SK-N-SH treated with all-trans-retinoic acid at 6 μM for 48 hours (cell line): ENCODE measurements around the gene NDRG2.

ENCODE experiments used
- ATAC-seq: fragments of 200-7000 bp; cut with Tn5 transposase; 3 replicates; pipeline ENCODE4 v1.9.1; 2020; ENCODE audit warnings: mild to moderate bottlenecking, moderate library complexity
- ARNTL ChIP-seq: fragments of 450-650 bp; formaldehyde crosslinking; IDR thresholded peaks from 2 replicates; pipeline ENCODE4 v1.5.0; 2020; ENCODE audit warnings: low read depth, mild to moderate bottlenecking, moderate library complexity, borderline replicate concordance
- CSDC2 ChIP-seq: fragments of 250-450 bp; sonication (Bioruptor Pico); IDR thresholded peaks from 2 replicates; pipeline ENCODE4 v1.5.0; 2020; ENCODE audit warnings: mild to moderate bottlenecking, moderate library complexity
- ESRRG ChIP-seq: fragments of 250-450 bp; sonication (Bioruptor Pico); IDR thresholded peaks from 2 replicates; pipeline ENCODE4 v1.6.1; 2021; ENCODE audit warnings: mild to moderate bottlenecking
- ISL1 ChIP-seq: fragments of 250-450 bp; sonication (Bioruptor Pico); IDR thresholded peaks from 2 replicates; pipeline ENCODE4 v2.1.2; 2022; ENCODE audit warnings: mild to moderate bottlenecking, moderate library complexity
- PPARA ChIP-seq: fragments of 250-450 bp; sonication (Bioruptor Pico); IDR thresholded peaks from 2 replicates; pipeline ENCODE4 v1.5.0; 2020; ENCODE audit warnings: mild to moderate bottlenecking, borderline replicate concordance
- RARB ChIP-seq: fragments of 250-450 bp; sonication (Bioruptor Pico); IDR thresholded peaks from 2 replicates; pipeline ENCODE4 v1.8.0; 2021; ENCODE audit warnings: mild to moderate bottlenecking, moderate library complexity
- SNAI2 ChIP-seq: fragments of 250-450 bp; sonication (Bioruptor Pico); IDR thresholded peaks from 2 replicates; pipeline ENCODE4 v1.5.0; 2020; ENCODE audit warnings: mild to moderate bottlenecking, moderate library complexity
- TOX ChIP-seq: fragments of 250-450 bp; sonication (Bioruptor Pico); IDR thresholded peaks from 2 replicates; pipeline ENCODE4 v1.8.0; 2021; ENCODE audit warnings: mild to moderate bottlenecking, moderate library complexity, borderline replicate concordance
- ZC3H10 ChIP-seq: fragments of 250-450 bp; sonication (Bioruptor Pico); IDR thresholded peaks from 2 replicates; pipeline ENCODE4 v1.5.1; 2021; ENCODE audit warnings: mild to moderate bottlenecking, moderate library complexity
- ZFP3 ChIP-seq: fragments of 250-450 bp; sonication (Bioruptor Pico); IDR thresholded peaks from 2 replicates; pipeline ENCODE4 v1.5.0; 2020; ENCODE audit warnings: mild to moderate bottlenecking, moderate library complexity
- ZFP30 ChIP-seq: fragments of 450-650 bp; formaldehyde crosslinking; IDR thresholded peaks from 2 replicates; pipeline ENCODE4 v1.5.0; 2022; ENCODE audit warnings: mild to moderate bottlenecking, moderate library complexity
- ZNF565 ChIP-seq: fragments of 450-650 bp; formaldehyde crosslinking; conservative IDR thresholded peaks from 2 replicates; pipeline ENCODE4 v1.5.0; 2020; ENCODE audit warnings: low read depth, mild to moderate bottlenecking, moderate library complexity
- ZNF70 ChIP-seq: fragments of 450-650 bp; formaldehyde crosslinking; IDR thresholded peaks from 2 replicates; pipeline ENCODE4 v1.5.0; 2020; ENCODE audit warnings: mild to moderate bottlenecking, moderate library complexity
- ZNF8 ChIP-seq: fragments of 450-650 bp; formaldehyde crosslinking; IDR thresholded peaks from 2 replicates; pipeline ENCODE4 v1.5.0; 2020; ENCODE audit warnings: mild to moderate bottlenecking, moderate library complexity
- TF ChIP-seq, protein P1 (sequence below): fragments of 250-450 bp; sonication (Bioruptor Pico); IDR thresholded peaks from 2 replicates; pipeline ENCODE4 v1.8.0; 2020; ENCODE audit warnings: mild to moderate bottlenecking, moderate library complexity, borderline replicate concordance
- TF ChIP-seq, protein P2 (sequence below): fragments of 250-450 bp; sonication (Bioruptor Pico); IDR thresholded peaks from 2 replicates; pipeline ENCODE4 v1.8.0; 2021; ENCODE audit warnings: low read depth, mild to moderate bottlenecking, moderate library complexity, borderline replicate concordance
- TF ChIP-seq, protein P3 (sequence below): fragments of 250-450 bp; sonication (Bioruptor Pico); IDR thresholded peaks from 2 replicates; pipeline ENCODE4 v1.5.1; 2021; ENCODE audit warnings: mild to moderate bottlenecking, moderate library complexity
- TF ChIP-seq, protein P4 (sequence below): fragments of 250-450 bp; sonication (Bioruptor Pico); IDR thresholded peaks from 2 replicates; pipeline ENCODE4 v1.5.1; 2020; ENCODE audit warnings: low read depth, mild to moderate bottlenecking, moderate library complexity
- TF ChIP-seq, protein P5 (sequence below): fragments of 250-450 bp; sonication (Bioruptor Pico); IDR thresholded peaks from 2 replicates; pipeline ENCODE4 v1.5.0; 2020; ENCODE audit warnings: mild to moderate bottlenecking, moderate library complexity

NDRG2 gene

DNA sequence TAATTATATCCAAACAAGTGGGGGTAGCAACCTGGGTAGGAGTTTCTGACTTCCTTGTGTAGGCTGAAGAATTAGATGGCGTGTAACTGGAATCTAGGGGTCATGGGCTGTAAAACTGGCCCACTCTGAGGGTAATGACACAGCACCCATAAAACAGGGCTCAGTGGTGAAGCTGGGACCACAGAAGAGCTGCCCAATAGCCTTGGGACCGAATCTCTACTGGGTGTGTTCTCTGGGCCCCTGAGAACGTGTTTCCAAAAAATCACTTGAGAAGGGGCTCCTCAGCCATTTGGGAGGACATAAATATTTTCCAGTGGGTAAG, 36.4 kb upstream of the NDRG2 start (continued):
- TF ChIP-seq, protein P1, sequence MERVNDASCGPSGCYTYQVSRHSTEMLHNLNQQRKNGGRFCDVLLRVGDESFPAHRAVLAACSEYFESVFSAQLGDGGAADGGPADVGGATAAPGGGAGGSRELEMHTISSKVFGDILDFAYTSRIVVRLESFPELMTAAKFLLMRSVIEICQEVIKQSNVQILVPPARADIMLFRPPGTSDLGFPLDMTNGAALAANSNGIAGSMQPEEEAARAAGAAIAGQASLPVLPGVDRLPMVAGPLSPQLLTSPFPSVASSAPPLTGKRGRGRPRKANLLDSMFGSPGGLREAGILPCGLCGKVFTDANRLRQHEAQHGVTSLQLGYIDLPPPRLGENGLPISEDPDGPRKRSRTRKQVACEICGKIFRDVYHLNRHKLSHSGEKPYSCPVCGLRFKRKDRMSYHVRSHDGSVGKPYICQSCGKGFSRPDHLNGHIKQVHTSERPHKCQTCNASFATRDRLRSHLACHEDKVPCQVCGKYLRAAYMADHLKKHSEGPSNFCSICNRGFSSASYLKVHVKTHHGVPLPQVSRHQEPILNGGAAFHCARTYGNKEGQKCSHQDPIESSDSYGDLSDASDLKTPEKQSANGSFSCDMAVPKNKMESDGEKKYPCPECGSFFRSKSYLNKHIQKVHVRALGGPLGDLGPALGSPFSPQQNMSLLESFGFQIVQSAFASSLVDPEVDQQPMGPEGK (CRISPR knock-in tag): no peak
- TF ChIP-seq ZFP30 (CRISPR knock-in tag): no peak

DNA sequence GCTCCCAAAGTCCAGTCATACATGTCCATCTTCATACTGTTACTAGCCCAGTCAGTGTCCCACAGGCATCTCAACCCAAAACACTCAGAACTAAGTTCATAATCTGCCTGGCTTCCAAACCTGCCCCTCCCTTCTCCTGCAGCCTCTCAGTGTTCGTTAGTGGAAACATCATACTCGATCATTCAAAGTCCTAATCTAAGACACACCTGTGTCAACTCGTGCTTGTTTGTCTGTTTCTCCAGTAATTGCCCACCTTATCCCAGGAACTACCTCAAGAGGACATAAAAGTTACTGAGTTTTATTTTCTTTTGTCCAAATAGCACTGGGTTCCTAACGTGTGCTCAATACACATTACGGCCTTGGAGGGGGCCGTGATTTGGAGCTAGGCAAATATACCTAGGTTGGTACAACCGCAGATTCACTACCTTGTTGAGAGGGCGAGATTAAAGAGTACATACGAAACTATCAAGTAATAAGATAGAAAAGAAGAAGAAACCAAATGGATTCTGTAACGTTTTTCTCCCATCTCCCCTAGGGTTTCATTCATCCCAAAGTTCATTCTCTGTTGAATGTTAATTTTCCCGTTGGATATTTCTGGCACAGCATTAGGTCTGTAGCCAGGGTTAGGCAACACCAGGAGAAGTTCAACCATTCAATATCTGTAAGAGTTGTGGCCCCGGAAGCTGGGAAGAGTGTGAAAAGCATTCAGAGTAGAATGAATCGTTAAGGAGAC, 35.9 kb upstream of the NDRG2 start:
- no peak for TF ChIP-seq SNAI2 (CRISPR knock-in tag)
- no peak for TF ChIP-seq RARB (CRISPR knock-in tag)
- TF ChIP-seq TOX (CRISPR knock-in tag): no peak
- no peak for TF ChIP-seq PPARA
- TF ChIP-seq, protein P1 (CRISPR knock-in tag): no peak
- TF ChIP-seq ZC3H10 (CRISPR knock-in tag): no peak
- TF ChIP-seq ZFP3 (CRISPR knock-in tag): no peak
- TF ChIP-seq, protein P2, sequence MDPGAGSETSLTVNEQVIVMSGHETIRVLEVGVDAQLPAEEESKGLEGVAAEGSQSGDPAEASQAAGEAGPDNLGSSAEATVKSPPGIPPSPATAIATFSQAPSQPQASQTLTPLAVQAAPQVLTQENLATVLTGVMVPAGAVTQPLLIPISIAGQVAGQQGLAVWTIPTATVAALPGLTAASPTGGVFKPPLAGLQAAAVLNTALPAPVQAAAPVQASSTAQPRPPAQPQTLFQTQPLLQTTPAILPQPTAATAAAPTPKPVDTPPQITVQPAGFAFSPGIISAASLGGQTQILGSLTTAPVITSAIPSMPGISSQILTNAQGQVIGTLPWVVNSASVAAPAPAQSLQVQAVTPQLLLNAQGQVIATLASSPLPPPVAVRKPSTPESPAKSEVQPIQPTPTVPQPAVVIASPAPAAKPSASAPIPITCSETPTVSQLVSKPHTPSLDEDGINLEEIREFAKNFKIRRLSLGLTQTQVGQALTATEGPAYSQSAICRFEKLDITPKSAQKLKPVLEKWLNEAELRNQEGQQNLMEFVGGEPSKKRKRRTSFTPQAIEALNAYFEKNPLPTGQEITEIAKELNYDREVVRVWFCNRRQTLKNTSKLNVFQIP (CRISPR knock-in tag): no peak
- no peak for TF ChIP-seq CSDC2
- TF ChIP-seq ESRRG (CRISPR knock-in tag): no peak
- TF ChIP-seq ISL1 (CRISPR knock-in tag): no peak
- no peak for TF ChIP-seq ZNF565 (CRISPR knock-in tag)
- no peak for TF ChIP-seq ZNF8 (CRISPR knock-in tag)
- TF ChIP-seq, protein P3, sequence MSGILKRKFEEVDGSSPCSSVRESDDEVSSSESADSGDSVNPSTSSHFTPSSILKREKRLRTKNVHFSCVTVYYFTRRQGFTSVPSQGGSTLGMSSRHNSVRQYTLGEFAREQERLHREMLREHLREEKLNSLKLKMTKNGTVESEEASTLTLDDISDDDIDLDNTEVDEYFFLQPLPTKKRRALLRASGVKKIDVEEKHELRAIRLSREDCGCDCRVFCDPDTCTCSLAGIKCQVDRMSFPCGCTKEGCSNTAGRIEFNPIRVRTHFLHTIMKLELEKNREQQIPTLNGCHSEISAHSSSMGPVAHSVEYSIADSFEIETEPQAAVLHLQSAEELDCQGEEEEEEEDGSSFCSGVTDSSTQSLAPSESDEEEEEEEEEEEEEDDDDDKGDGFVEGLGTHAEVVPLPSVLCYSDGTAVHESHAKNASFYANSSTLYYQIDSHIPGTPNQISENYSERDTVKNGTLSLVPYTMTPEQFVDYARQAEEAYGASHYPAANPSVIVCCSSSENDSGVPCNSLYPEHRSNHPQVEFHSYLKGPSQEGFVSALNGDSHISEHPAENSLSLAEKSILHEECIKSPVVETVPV (CRISPR knock-in tag): no peak
- no peak for TF ChIP-seq ZFP30 (CRISPR knock-in tag)
- no peak for ATAC-seq

DNA sequence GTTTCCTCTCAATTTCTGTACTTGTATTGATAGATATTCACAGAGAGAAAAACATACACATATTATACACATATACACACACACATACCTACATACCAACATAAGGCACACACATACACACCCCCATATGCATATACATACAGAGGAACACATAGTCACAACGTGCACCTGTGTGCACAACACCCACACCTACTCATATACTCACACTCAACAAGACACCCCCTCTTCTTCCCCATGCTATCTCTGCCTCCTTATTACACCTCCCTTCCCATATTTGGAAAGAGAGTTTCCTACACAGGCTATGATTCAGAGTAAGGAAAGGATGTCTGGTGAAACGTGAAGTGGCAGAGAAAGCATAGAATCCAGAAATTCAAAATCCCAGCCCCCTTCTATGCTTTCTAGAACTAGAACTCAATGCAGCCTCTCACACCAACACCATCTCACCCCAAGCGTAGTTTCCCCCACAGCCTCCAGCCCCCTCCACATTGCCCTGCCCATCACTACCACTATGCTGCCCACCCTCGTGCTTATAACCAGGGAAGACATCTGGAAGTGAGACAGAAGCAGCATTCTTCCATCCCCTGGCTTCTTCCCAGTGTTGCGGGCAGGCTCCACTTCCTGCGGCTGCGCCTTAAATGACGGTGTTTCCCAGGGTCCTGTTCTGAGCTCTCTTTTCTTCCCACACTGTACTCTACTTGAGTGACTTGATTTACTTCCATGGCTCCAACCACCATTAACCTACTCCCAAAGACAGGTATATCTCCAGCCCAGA, 35.2 kb upstream of the NDRG2 start:
- no peak for ATAC-seq
- no peak for TF ChIP-seq ZNF70 (CRISPR knock-in tag)

DNA sequence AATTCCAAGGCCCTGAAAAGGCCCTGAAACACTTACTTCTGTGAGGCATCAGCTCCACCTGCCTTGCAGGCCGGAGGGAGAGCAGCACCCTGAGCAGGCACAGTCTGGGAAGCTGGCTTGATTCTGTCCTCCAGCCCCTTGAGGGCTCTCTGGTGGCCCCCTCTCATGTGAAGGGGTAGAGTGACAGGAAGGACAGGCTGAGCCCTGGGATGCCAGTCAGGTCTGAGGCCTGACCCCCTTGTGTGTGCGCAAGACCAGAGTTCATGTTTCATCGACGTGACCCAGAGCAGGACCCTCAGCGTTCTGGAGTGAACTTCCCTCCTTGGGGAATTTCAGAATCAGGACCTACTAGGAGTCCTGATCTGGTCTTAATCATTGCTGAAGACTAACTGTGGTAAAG, 34.0 kb upstream of the NDRG2 start:
- no peak for ATAC-seq
- TF ChIP-seq CSDC2 (no peak), PPARA (no peak), ARNTL (CRISPR knock-in tag) (no peak), ZC3H10 (CRISPR knock-in tag) (no peak)
- TF ChIP-seq, protein P1 (CRISPR knock-in tag): no peak
- TF ChIP-seq, protein P4, sequence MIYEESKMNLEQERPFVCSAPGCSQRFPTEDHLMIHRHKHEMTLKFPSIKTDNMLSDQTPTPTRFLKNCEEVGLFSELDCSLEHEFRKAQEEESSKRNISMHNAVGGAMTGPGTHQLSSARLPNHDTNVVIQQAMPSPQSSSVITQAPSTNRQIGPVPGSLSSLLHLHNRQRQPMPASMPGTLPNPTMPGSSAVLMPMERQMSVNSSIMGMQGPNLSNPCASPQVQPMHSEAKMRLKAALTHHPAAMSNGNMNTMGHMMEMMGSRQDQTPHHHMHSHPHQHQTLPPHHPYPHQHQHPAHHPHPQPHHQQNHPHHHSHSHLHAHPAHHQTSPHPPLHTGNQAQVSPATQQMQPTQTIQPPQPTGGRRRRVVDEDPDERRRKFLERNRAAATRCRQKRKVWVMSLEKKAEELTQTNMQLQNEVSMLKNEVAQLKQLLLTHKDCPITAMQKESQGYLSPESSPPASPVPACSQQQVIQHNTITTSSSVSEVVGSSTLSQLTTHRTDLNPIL (CRISPR knock-in tag): no peak
- TF ChIP-seq, protein P5, sequence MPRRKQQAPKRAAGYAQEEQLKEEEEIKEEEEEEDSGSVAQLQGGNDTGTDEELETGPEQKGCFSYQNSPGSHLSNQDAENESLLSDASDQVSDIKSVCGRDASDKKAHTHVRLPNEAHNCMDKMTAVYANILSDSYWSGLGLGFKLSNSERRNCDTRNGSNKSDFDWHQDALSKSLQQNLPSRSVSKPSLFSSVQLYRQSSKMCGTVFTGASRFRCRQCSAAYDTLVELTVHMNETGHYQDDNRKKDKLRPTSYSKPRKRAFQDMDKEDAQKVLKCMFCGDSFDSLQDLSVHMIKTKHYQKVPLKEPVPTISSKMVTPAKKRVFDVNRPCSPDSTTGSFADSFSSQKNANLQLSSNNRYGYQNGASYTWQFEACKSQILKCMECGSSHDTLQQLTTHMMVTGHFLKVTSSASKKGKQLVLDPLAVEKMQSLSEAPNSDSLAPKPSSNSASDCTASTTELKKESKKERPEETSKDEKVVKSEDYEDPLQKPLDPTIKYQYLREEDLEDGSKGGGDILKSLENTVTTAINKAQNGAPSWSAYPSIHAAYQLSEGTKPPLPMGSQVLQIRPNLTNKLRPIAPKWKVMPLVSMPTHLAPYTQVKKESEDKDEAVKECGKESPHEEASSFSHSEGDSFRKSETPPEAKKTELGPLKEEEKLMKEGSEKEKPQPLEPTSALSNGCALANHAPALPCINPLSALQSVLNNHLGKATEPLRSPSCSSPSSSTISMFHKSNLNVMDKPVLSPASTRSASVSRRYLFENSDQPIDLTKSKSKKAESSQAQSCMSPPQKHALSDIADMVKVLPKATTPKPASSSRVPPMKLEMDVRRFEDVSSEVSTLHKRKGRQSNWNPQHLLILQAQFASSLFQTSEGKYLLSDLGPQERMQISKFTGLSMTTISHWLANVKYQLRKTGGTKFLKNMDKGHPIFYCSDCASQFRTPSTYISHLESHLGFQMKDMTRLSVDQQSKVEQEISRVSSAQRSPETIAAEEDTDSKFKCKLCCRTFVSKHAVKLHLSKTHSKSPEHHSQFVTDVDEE (CRISPR knock-in tag): no peak
- TF ChIP-seq, all 23 proteins: peak for 0
